OCI-LY7 (cell line): ENCODE data around the gene INHBB.

ENCODE experiments used
- EZH2phosphoT487 ChIP-seq: fragments of 200-600 bp; sonication (generic); IDR thresholded peaks from 2 replicates; pipeline ENCODE4 v1.6.1; 2018; ENCODE audit warnings: low read depth, borderline replicate concordance, mild to moderate bottlenecking, mixed run types, antibody characterized with exemption, low read length, moderate library complexity, mixed read lengths
- TF ChIP-seq, protein P1 (sequence below): fragments of 200-600 bp; sonication (generic); conservative IDR thresholded peaks from 2 replicates; pipeline ENCODE4 v1.5.1; 2014; ENCODE audit warnings: mild to moderate bottlenecking, antibody characterized with exemption, low read length, moderate library complexity, mixed read lengths

DNA sequence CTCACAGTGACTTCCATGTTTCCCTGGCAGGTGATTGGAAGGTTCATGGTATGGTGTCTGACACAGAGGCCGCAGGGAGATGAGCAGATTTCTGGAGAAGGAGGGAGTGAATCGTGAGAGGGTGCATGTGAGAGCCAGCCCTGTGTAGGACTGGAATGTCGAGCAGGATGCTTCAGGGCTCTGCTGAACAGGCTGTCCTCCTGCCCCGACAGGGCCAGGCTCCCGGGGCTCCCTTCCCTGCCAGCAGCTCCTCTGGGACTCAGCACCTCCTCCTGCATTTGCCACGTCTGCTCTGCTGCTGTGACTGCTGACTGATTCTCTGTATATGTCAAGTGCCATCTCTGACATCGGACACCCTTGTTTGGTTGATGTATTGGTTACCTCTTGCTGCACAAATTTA is 38.5 kb upstream of the INHBB start:
- TF ChIP-seq, protein P1, sequence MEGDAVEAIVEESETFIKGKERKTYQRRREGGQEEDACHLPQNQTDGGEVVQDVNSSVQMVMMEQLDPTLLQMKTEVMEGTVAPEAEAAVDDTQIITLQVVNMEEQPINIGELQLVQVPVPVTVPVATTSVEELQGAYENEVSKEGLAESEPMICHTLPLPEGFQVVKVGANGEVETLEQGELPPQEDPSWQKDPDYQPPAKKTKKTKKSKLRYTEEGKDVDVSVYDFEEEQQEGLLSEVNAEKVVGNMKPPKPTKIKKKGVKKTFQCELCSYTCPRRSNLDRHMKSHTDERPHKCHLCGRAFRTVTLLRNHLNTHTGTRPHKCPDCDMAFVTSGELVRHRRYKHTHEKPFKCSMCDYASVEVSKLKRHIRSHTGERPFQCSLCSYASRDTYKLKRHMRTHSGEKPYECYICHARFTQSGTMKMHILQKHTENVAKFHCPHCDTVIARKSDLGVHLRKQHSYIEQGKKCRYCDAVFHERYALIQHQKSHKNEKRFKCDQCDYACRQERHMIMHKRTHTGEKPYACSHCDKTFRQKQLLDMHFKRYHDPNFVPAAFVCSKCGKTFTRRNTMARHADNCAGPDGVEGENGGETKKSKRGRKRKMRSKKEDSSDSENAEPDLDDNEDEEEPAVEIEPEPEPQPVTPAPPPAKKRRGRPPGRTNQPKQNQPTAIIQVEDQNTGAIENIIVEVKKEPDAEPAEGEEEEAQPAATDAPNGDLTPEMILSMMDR = no peak
- TF ChIP-seq EZH2phosphoT487 = no peak
